22Rv1 (cell line): ENCODE results near the gene BACH2.

ENCODE experiments used
- ZFX ChIP-seq: fragments of 450-650 bp; IDR thresholded peaks from 2 replicates; pipeline ENCODE4 v1.6.1; 2017; ENCODE audit warnings: antibody characterized with exemption, borderline replicate concordance
- TF ChIP-seq, protein P1 (sequence below): fragments of 450-650 bp; IDR thresholded peaks from 2 replicates; pipeline ENCODE4 v1.5.1; 2017; ENCODE audit warnings: mild to moderate bottlenecking

DNA sequence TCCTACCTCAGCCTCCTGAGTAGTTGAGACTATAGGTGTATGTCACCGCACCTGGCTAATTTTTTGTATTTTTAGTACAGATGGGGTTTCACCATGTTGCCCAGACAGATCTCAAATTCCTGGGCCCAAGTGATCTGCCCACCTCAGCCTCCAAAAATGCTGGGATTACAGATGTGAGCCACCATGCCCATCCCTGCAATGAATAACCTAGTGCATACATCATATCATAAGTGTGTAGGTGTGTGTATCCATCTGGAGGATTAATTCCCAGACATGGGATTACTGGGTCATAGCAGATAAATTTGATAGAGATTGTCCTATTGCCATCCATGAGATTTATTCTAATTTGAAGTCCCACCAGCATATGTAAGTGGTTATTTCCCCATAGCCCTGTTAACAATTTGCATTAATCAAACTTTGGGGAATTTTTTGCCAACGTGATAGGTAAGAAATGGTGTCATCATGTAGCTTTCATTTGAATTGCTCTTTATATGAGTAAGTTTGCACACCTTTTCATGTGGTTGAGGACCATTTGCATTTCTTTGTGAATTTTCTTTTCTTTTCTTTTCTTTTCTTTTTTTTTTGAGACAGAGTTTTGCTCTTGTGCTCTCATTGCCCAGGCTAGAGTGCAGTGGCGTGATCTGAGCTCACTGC, 29.9 kb upstream of the BACH2 start:
- TF ChIP-seq, protein P1, sequence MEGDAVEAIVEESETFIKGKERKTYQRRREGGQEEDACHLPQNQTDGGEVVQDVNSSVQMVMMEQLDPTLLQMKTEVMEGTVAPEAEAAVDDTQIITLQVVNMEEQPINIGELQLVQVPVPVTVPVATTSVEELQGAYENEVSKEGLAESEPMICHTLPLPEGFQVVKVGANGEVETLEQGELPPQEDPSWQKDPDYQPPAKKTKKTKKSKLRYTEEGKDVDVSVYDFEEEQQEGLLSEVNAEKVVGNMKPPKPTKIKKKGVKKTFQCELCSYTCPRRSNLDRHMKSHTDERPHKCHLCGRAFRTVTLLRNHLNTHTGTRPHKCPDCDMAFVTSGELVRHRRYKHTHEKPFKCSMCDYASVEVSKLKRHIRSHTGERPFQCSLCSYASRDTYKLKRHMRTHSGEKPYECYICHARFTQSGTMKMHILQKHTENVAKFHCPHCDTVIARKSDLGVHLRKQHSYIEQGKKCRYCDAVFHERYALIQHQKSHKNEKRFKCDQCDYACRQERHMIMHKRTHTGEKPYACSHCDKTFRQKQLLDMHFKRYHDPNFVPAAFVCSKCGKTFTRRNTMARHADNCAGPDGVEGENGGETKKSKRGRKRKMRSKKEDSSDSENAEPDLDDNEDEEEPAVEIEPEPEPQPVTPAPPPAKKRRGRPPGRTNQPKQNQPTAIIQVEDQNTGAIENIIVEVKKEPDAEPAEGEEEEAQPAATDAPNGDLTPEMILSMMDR: no peak
- TF ChIP-seq ZFX: no peak
